IPS-18a (cell line): ENCODE measurements around the gene SKA2.

Source experiments
- H3K27ac ChIP-seq: one replicate; pipeline ENCODE4 v1.5.1; 2013; ENCODE audit warnings: low read length
- H3K27me3 ChIP-seq: one replicate; pipeline ENCODE4 v1.6.1; 2013; ENCODE audit warnings: mild to moderate bottlenecking, low read length; ENCODE audit not compliant: control insufficient read depth, insufficient read depth
- H3K36me3 ChIP-seq: one replicate; pipeline ENCODE4 v1.6.1; 2013; ENCODE audit warnings: low read depth, low read length; ENCODE audit not compliant: control insufficient read depth
- H3K4me1 ChIP-seq: one replicate; pipeline ENCODE4 v1.6.1; 2013; ENCODE audit warnings: low read depth, low read length; ENCODE audit not compliant: control insufficient read depth
- H3K4me3 ChIP-seq: one replicate; pipeline ENCODE4 v1.5.1; 2013; ENCODE audit warnings: low read length
- H3K9ac ChIP-seq: one replicate; pipeline ENCODE4 v1.6.1; 2013; ENCODE audit warnings: mild to moderate bottlenecking, low read length, moderate library complexity
- H3K9me3 ChIP-seq: one replicate; pipeline ENCODE4 v1.6.1; 2013; ENCODE audit warnings: low read depth, low read length; ENCODE audit not compliant: control insufficient read depth

The SKA2 gene

GRCh38 chr17:59175076-59175475 lies 20.1 kb upstream of the SKA2 start:
- Histone ChIP-seq H3K4me1 (no peaks in the 10 kb centered on the region), H3K9ac (no peak overlapping the region), H3K27me3 (no peaks in the 10 kb centered on the region), H3K27ac (no peak overlapping the region), H3K36me3 (peaks cover 10% of the 10 kb centered on the region), H3K9me3 (no peaks in the 10 kb centered on the region), H3K4me3 (no peak overlapping the region)

- Histone ChIP-seq H3K4me1 (no peaks in the 10 kb centered on the region), H3K27me3 (no peaks in the 10 kb centered on the region), H3K27ac (no peak overlapping the region), H3K4me3 (no peak overlapping the region), H3K9me3 (no peaks in the 10 kb centered on the region), H3K9ac (no peak overlapping the region), H3K36me3 (peaks cover 13% of the 10 kb centered on the region)
These were observed 19.7 kb upstream of the SKA2 start for GRCh38 chr17:59174671-59175070.

- Histone ChIP-seq H3K27me3 (no peaks in the 10 kb centered on the region), H3K4me3 (no peak overlapping the region), H3K4me1 (no peaks in the 10 kb centered on the region), H3K9me3 (no peaks in the 10 kb centered on the region), H3K36me3 (peaks cover 15% of the 10 kb centered on the region), H3K9ac (no peak overlapping the region), H3K27ac (no peak overlapping the region)
These were observed 17.5 kb upstream of the SKA2 start for GRCh38 chr17:59172436-59173004.

- Histone ChIP-seq H3K27ac (no peak overlapping the region), H3K27me3 (no peaks in the 10 kb centered on the region), H3K4me3 (no peak overlapping the region), H3K9me3 (no peaks in the 10 kb centered on the region), H3K4me1 (peaks cover 4% of the 10 kb centered on the region), H3K36me3 (peaks cover 9% of the 10 kb centered on the region), H3K9ac (no peak overlapping the region)
These were observed 12.6 kb upstream of the SKA2 start for GRCh38 chr17:59167571-59168001.

- Histone ChIP-seq H3K4me1 (peaks cover 4% of the 10 kb centered on the region), H3K4me3 (no peak overlapping the region), H3K36me3 (peaks cover 9% of the 10 kb centered on the region), H3K9ac (no peak overlapping the region), H3K9me3 (no peaks in the 10 kb centered on the region), H3K27ac (no peak overlapping the region), H3K27me3 (no peaks in the 10 kb centered on the region)
These were observed 11.0 kb upstream of the SKA2 start for GRCh38 chr17:59165933-59166342.

GRCh38 chr17:59161477-59161876 lies 6.5 kb upstream of the SKA2 start:
- Histone ChIP-seq H3K36me3 (peaks cover 4% of the 10 kb centered on the region), H3K9me3 (no peaks in the 10 kb centered on the region), H3K9ac (no peak overlapping the region), H3K4me3 (no peak overlapping the region), H3K4me1 (peaks cover 4% of the 10 kb centered on the region), H3K27me3 (no peaks in the 10 kb centered on the region), H3K27ac (no peak overlapping the region)

GRCh38 chr17:59160157-59161025 lies 5.4 kb upstream of the SKA2 start:
- Histone ChIP-seq H3K27ac (no peak overlapping the region), H3K9me3 (no peaks in the 10 kb centered on the region), H3K4me1 (no peaks in the 10 kb centered on the region), H3K36me3 (peaks cover 4% of the 10 kb centered on the region), H3K9ac (no peak overlapping the region), H3K4me3 (no peak overlapping the region), H3K27me3 (no peaks in the 10 kb centered on the region)

GRCh38 chr17:59155439-59156177 lies 622 bp upstream of the SKA2 start, which contains the start of gene PRR11:
Gene PRR11 (plus strand): TSS chr17:59155746. CDS start chr17:59169753, 14,007 bp downstream.
- no peaks in the 10 kb centered on the region for H3K9me3 ChIP-seq
- H3K4me1 ChIP-seq = peaks cover 16% of the 10 kb centered on the region
- H3K9ac ChIP-seq = peak within 1 kb of the TSS; percentile 97
- H3K36me3 ChIP-seq = no peaks in the 10 kb centered on the region
- H3K27ac ChIP-seq = peak within 1 kb of the TSS; percentile 95
- peak within 1 kb of the TSS; percentile 80 for H3K4me3 ChIP-seq
- H3K27me3 ChIP-seq = no peaks in the 10 kb centered on the region

- Histone ChIP-seq H3K27ac (peak overlapping the region; percentile 95), H3K9me3 (no peaks in the 10 kb centered on the region), H3K4me1 (peaks cover 16% of the 10 kb centered on the region), H3K36me3 (no peaks in the 10 kb centered on the region), H3K27me3 (no peaks in the 10 kb centered on the region), H3K4me3 (peak overlapping the region; percentile 80), H3K9ac (peak overlapping the region; percentile 97)
These were observed 680 bp downstream of the SKA2 start for GRCh38 chr17:59154292-59154720.

GRCh38 chr17:59152925-59153324 lies 2.1 kb downstream of the SKA2 start:
- H3K4me1 ChIP-seq = peaks cover 16% of the 10 kb centered on the region
- H3K27me3 ChIP-seq = no peaks in the 10 kb centered on the region
- H3K27ac ChIP-seq = no peak overlapping the region
- no peaks in the 10 kb centered on the region for H3K9me3 ChIP-seq
- peak overlapping the region; percentile 97 for H3K9ac ChIP-seq
- no peaks in the 10 kb centered on the region for H3K36me3 ChIP-seq
- peak overlapping the region; percentile 80 for H3K4me3 ChIP-seq

- peak overlapping the region; percentile 1 for H3K4me3 ChIP-seq
- no peaks in the 10 kb centered on the region for H3K9me3 ChIP-seq
- peaks cover 16% of the 10 kb centered on the region for H3K4me1 ChIP-seq
- no peaks in the 10 kb centered on the region for H3K36me3 ChIP-seq
- no peak overlapping the region for H3K9ac ChIP-seq
- no peak overlapping the region for H3K27ac ChIP-seq
- no peaks in the 10 kb centered on the region for H3K27me3 ChIP-seq
These were observed 3.4 kb downstream of the SKA2 start for GRCh38 chr17:59151591-59151990.
